ENCODE measurements around the gene PLAC1.

PLAC1 gene

GRCh38 chrX:134533952-134534351, 124.3 kb downstream of the PLAC1 start:
- DNase-seq: no peak

GRCh38 chrX:134533352-134533751, 124.9 kb downstream of the PLAC1 start:
- DNase-seq: no peak

- DNase-seq: no peak
Observed at GRCh38 chrX:134530845-134531244, 127.4 kb downstream of the PLAC1 start.

GRCh38 chrX:134529481-134529880, 128.8 kb downstream of the PLAC1 start:
- DNase-seq: no peak

GRCh38 chrX:134528960-134529359, 129.3 kb downstream of the PLAC1 start:
- DNase-seq: no peak

GRCh38 chrX:134526399-134526798, 131.9 kb downstream of the PLAC1 start:
- no peak for DNase-seq

GRCh38 chrX:134525086-134525792, 133.0 kb downstream of the PLAC1 start:
- DNase-seq: no peak

GRCh38 chrX:134524181-134524580, 134.1 kb downstream of the PLAC1 start:
- DNase-seq: no peak

- DNase-seq: no peak
Observed at GRCh38 chrX:134520860-134521390, 137.3 kb downstream of the PLAC1 start.
